HUES64 (cell line): ENCODE data around the gene CDKN1B.

Experiments
- H3K27ac ChIP-seq: 2 replicates; pipeline ENCODE4 v1.7.0; 2013; ENCODE audit warnings: low read depth, low read length, inconsistent platforms
- H3K27me3 ChIP-seq: 2 replicates; pipeline ENCODE4 v1.6.1; 2013; ENCODE audit warnings: mild to moderate bottlenecking, low read length; ENCODE audit not compliant: insufficient read depth
- H3K36me3 ChIP-seq: 2 replicates; pipeline ENCODE4 v1.6.1; 2013; ENCODE audit warnings: mild to moderate bottlenecking, low read length; ENCODE audit not compliant: insufficient read depth
- H3K4me1 ChIP-seq: 2 replicates; pipeline ENCODE4 v1.6.1; 2013; ENCODE audit warnings: mild to moderate bottlenecking, low read length, moderate library complexity; ENCODE audit not compliant: insufficient read depth
- H3K4me3 ChIP-seq: 2 replicates; pipeline ENCODE4 v1.5.1; 2013; ENCODE audit warnings: mild to moderate bottlenecking, low read length, moderate library complexity
- H3K9ac ChIP-seq: 2 replicates; pipeline ENCODE4 v1.6.1; 2013; ENCODE audit warnings: mild to moderate bottlenecking, low read depth, low read length
- H3K9me3 ChIP-seq: 2 replicates; pipeline ENCODE4 v1.6.1; 2013; ENCODE audit warnings: low read depth, low read length; ENCODE audit not compliant: insufficient read depth
- WGBS: fragments of 150-250, 120-280 bp; methylation state at CpG from one replicate; pipeline ENCODE4 v1.1.7; 2013; ENCODE audit warnings: missing lambda C conversion rate; 5-methylcytosine and 5-hydroxymethylcytosine counted together

CDKN1B gene

GRCh38 chr12:12719496-12719895, 2.3 kb downstream of the CDKN1B start:
- H3K4me1 ChIP-seq, result peaks cover 44% of the 10 kb centered on the region

GRCh38 chr12:12720052-12720451, 2.9 kb downstream of the CDKN1B start:
- peaks cover 38% of the 10 kb centered on the region for H3K4me1 ChIP-seq
- peaks cover 43% of the 10 kb centered on the region for H3K27me3 ChIP-seq
- 97% methylated on average over 2 of the region's 4 CpGs for WGBS
- H3K9me3 ChIP-seq, result no peaks in the 10 kb centered on the region
- H3K9ac ChIP-seq, result no peak overlapping the region
- no peak overlapping the region for H3K27ac ChIP-seq
- H3K4me3 ChIP-seq, result no peak overlapping the region
- H3K36me3 ChIP-seq, result peaks cover 35% of the 10 kb centered on the region

More at GRCh38 chr12:12719496-12719895, 2.3 kb downstream of the CDKN1B start:
- Histone ChIP-seq H3K27me3 (peaks cover 46% of the 10 kb centered on the region), H3K9me3 (no peaks in the 10 kb centered on the region), H3K9ac (no peak overlapping the region), H3K36me3 (peaks cover 35% of the 10 kb centered on the region), H3K27ac (no peak overlapping the region), H3K4me3 (peak overlapping the region; percentile 81)
- 62% methylated on average over 3 of the region's 3 CpGs for WGBS

GRCh38 chr12:12720672-12721161, 3.5 kb downstream of the CDKN1B start:
- H3K36me3 ChIP-seq, result peaks cover 35% of the 10 kb centered on the region
- no peak overlapping the region for H3K4me3 ChIP-seq
- 97% methylated on average over 4 of the region's 4 CpGs for WGBS
- no peak overlapping the region for H3K27ac ChIP-seq
- H3K9ac ChIP-seq, result no peak overlapping the region
- peaks cover 31% of the 10 kb centered on the region for H3K4me1 ChIP-seq
- no peaks in the 10 kb centered on the region for H3K9me3 ChIP-seq
- H3K27me3 ChIP-seq, result peaks cover 36% of the 10 kb centered on the region

GRCh38 chr12:12721176-12721751, 4.1 kb downstream of the CDKN1B start:
- Histone ChIP-seq H3K27ac (no peak overlapping the region), H3K4me1 (peaks cover 26% of the 10 kb centered on the region), H3K27me3 (peaks cover 31% of the 10 kb centered on the region), H3K36me3 (peaks cover 35% of the 10 kb centered on the region), H3K9me3 (no peaks in the 10 kb centered on the region), H3K4me3 (no peak overlapping the region), H3K9ac (no peak overlapping the region)
- 84% methylated on average over 3 of the region's 3 CpGs for WGBS

GRCh38 chr12:12721814-12722434, 4.8 kb downstream of the CDKN1B start:
- Histone ChIP-seq H3K4me3 (no peak overlapping the region), H3K27me3 (peaks cover 34% of the 10 kb centered on the region), H3K27ac (no peak overlapping the region), H3K36me3 (peaks cover 35% of the 10 kb centered on the region), H3K9me3 (no peaks in the 10 kb centered on the region), H3K9ac (no peak overlapping the region), H3K4me1 (peaks cover 30% of the 10 kb centered on the region)
- no CpG with 5 or more reads among the region's 2 CpGs for WGBS

GRCh38 chr12:12722435-12723148, 5.4 kb downstream of the CDKN1B start:
- Histone ChIP-seq H3K27me3 (peaks cover 35% of the 10 kb centered on the region), H3K27ac (no peak overlapping the region), H3K4me3 (no peak overlapping the region), H3K9ac (no peak overlapping the region), H3K36me3 (peaks cover 35% of the 10 kb centered on the region), H3K4me1 (peaks cover 31% of the 10 kb centered on the region), H3K9me3 (no peaks in the 10 kb centered on the region)
- 81% methylated on average over 2 of the region's 3 CpGs for WGBS

GRCh38 chr12:12723149-12723680, 6.0 kb downstream of the CDKN1B start:
- H3K4me3 ChIP-seq, result peak overlapping the region; percentile 88
- H3K27ac ChIP-seq, result no peak overlapping the region
- H3K9me3 ChIP-seq, result no peaks in the 10 kb centered on the region
- peaks cover 33% of the 10 kb centered on the region for H3K27me3 ChIP-seq
- peaks cover 31% of the 10 kb centered on the region for H3K4me1 ChIP-seq
- WGBS, result 51% methylated on average over 11 of the region's 11 CpGs
- peak overlapping the region; percentile 91 for H3K9ac ChIP-seq
- H3K36me3 ChIP-seq, result peaks cover 35% of the 10 kb centered on the region

GRCh38 chr12:12723681-12724420, 6.7 kb downstream of the CDKN1B start:
- peak overlapping the region; percentile 88 for H3K4me3 ChIP-seq
- peaks cover 34% of the 10 kb centered on the region for H3K36me3 ChIP-seq
- peaks cover 31% of the 10 kb centered on the region for H3K27me3 ChIP-seq
- H3K9me3 ChIP-seq, result no peaks in the 10 kb centered on the region
- peaks cover 30% of the 10 kb centered on the region for H3K4me1 ChIP-seq
- H3K27ac ChIP-seq, result peak overlapping the region; percentile 98; the same call in 1 of the 2 replicates
- peak overlapping the region; percentile 91 for H3K9ac ChIP-seq
- WGBS, result under 1% methylated on average over 89 of the region's 89 CpGs

- Histone ChIP-seq H3K4me1 (peaks cover 22% of the 10 kb centered on the region), H3K9ac (peak overlapping the region; percentile 91), H3K9me3 (no peaks in the 10 kb centered on the region), H3K36me3 (peaks cover 27% of the 10 kb centered on the region), H3K27ac (peak overlapping the region; percentile 98), H3K4me3 (peak overlapping the region; percentile 88), H3K27me3 (peaks cover 31% of the 10 kb centered on the region)
- under 1% methylated on average over 46 of the region's 46 CpGs for WGBS
Observed at GRCh38 chr12:12724421-12725085, 7.4 kb downstream of the CDKN1B start.
